K562 (cell line): ENCODE data around the gene SIRT7. TPM values are rescaled to one million over a fixed set of nuclear protein-coding genes. Genes with fewer than 3 reads are reported as not detected.

Source experiments
- ATAC-seq: fragments of 200-7000 bp; cut with Tn5 transposase; 3 replicates; pipeline ENCODE4 v1.9.1; 2020; ENCODE audit warnings: moderate library complexity
- BruUV-seq: library from RNA; stranded (reverse); fragments of 400-500 nt; replicated peaks from 2 replicates; lab custom pipeline; 2021; lab: Mats Ljungman, UMichigan
- CTCF ChIA-PET: fragments of 300-600 bp; formaldehyde crosslinking; extraction: SDS; loops from one replicate; lab custom pipeline; 2021; ENCODE audit warnings: low intra/inter-chr PET ratio; lab: Yijun Ruan, JAX
- POLR2A ChIA-PET: fragments of 300-600, 350-650 bp; sonication (Branson Sonifier 250); formaldehyde crosslinking; extraction: SDS; loops from one replicate; lab custom pipeline; 2021; ENCODE audit warnings: antibody characterized with exemption, inconsistent platforms; lab: Yijun Ruan, JAX
- DNase-seq, 4 experiments: peaks; one replicate each; pipeline versions ENCODE4 v3.0.0 to v3.0.0-alpha.2; 2011 to 2018; ENCODE audit warnings: low spot score in 3 of 4, mixed read lengths in 3 of 4; ENCODE audit errors: extremely low read depth in 1 of 4
- FAIRE-seq: peaks from 2 replicates; lab custom pipeline; 2011; peaks lifted over from hg19 to GRCh38; lab: Jason Lieb, UNC
- H2AFZ ChIP-seq: 2 replicates; pipeline ENCODE4 v1.6.0; 2011; ENCODE audit warnings: low read depth, low read length, control low read depth, inconsistent platforms
- H3K27ac ChIP-seq: fragments of 200-600 bp; 3 replicates; pipeline ENCODE4 v1.8.0; 2011; ENCODE audit warnings: low read depth, mild to moderate bottlenecking, control low read depth, inconsistent platforms, low read length, moderate library complexity, mixed read lengths; ENCODE audit errors: extremely low read depth
- H3K27me3 ChIP-seq, 2 experiments: fragments of 300-600 bp in 1 of 2; 2 replicates in 1 of 2; 3 replicates in 1 of 2; pipeline versions ENCODE4 v1.6.0 to v1.8.0; 2011; ENCODE audit warnings: inconsistent platforms in 2 of 2, low read length in 2 of 2, mild to moderate bottlenecking in 1 of 2, mixed read lengths in 1 of 2, moderate library complexity in 1 of 2; ENCODE audit not compliant: control insufficient read depth in 2 of 2, insufficient read depth in 2 of 2
- H3K36me3 ChIP-seq: fragments of 300-600 bp; 3 replicates; pipeline ENCODE4 v1.8.0; 2011; ENCODE audit warnings: mild to moderate bottlenecking, low read length, inconsistent platforms; ENCODE audit not compliant: control insufficient read depth, insufficient read depth
- H3K4me1 ChIP-seq, 2 experiments: fragments of 200-600 bp in 1 of 2; replicated peaks in 1 of 2; 2 replicates in 1 of 2; 3 replicates in 1 of 2; pipeline versions ENCODE4 v1.5.1 to v1.8.0; 2011; ENCODE audit warnings: inconsistent platforms in 2 of 2, low read length in 2 of 2, mild to moderate bottlenecking in 1 of 2, mixed read lengths in 1 of 2, moderate library complexity in 1 of 2; ENCODE audit not compliant: control insufficient read depth in 2 of 2, insufficient read depth in 2 of 2
- H3K4me2 ChIP-seq: 2 replicates; pipeline ENCODE4 v1.6.1; 2011; ENCODE audit warnings: low read length, control low read depth, inconsistent platforms, mixed read lengths; ENCODE audit not compliant: insufficient read depth
- H3K4me3 ChIP-seq: fragments of 200-600 bp; sonication (generic), shearing (Covaris generic); 2 replicates; pipeline ENCODE4 v1.5.1; 2016; ENCODE audit warnings: control low read depth, inconsistent platforms
- H3K79me2 ChIP-seq: fragments of 200-600 bp; 3 replicates; pipeline ENCODE4 v1.8.0; 2011; ENCODE audit warnings: low read length, inconsistent platforms; ENCODE audit not compliant: control insufficient read depth, insufficient read depth
- H3K9ac ChIP-seq, 2 experiments: 2 replicates each; pipeline versions ENCODE4 v1.6.0 to v1.6.1; 2011; ENCODE audit warnings: low read depth in 2 of 2, low read length in 2 of 2, control low read depth in 1 of 2, inconsistent platforms in 1 of 2, mild to moderate bottlenecking in 1 of 2, mixed read lengths in 1 of 2; ENCODE audit not compliant: insufficient read depth in 1 of 2
- H3K9me1 ChIP-seq: one replicate; pipeline ENCODE4 v1.6.0; 2011; ENCODE audit warnings: inconsistent platforms, mild to moderate bottlenecking, low read length, moderate library complexity; ENCODE audit not compliant: control insufficient read depth, insufficient read depth
- H3K9me3 ChIP-seq: replicated peaks from 2 replicates; pipeline ENCODE4 v1.5.1; 2011; ENCODE audit warnings: low read depth, low read length, inconsistent platforms; ENCODE audit not compliant: control insufficient read depth, insufficient read depth
- H4K20me1 ChIP-seq: replicated peaks from 2 replicates; pipeline ENCODE4 v1.6.1; 2011; ENCODE audit warnings: low read length, inconsistent platforms, mixed read lengths; ENCODE audit not compliant: control insufficient read depth, insufficient read depth
- CC2D1A ChIP-seq: fragments of 450-650 bp; IDR thresholded peaks from 2 replicates; pipeline ENCODE4 v1.6.1; 2017; ENCODE audit warnings: mild to moderate bottlenecking
- CCNT2 ChIP-seq: IDR thresholded peaks from 2 replicates; pipeline ENCODE4 v1.6.1; 2011; ENCODE audit warnings: borderline replicate concordance, low read depth, mild to moderate bottlenecking, moderate library complexity, mixed read lengths, low read length; ENCODE audit not compliant: insufficient read length; ENCODE audit errors: extremely low read depth
- CEBPB ChIP-seq: fragments of 450-650 bp; IDR thresholded peaks from 2 replicates; pipeline ENCODE4 v1.6.1; 2016; ENCODE audit warnings: missing genetic modification characterization, missing compliant biosample characterization
- FOXP1 ChIP-seq: sonication (generic); formaldehyde crosslinking; IDR thresholded peaks from 2 replicates; pipeline ENCODE4 v1.8.0; 2022; ENCODE audit warnings: mild to moderate bottlenecking, missing genetic modification reagents
- GABPB1 ChIP-seq: sonication (generic); formaldehyde crosslinking; IDR thresholded peaks from 2 replicates; pipeline ENCODE4 v1.8.0; 2022; ENCODE audit warnings: mild to moderate bottlenecking, missing genetic modification reagents
- KLF10 ChIP-seq: fragments of 250-450 bp; sonication (Bioruptor Pico); IDR thresholded peaks from 2 replicates; pipeline ENCODE4 v1.6.1; 2021; ENCODE audit warnings: matching md5 sums
- NCOR1 ChIP-seq: fragments of 450-650 bp; IDR thresholded peaks from 2 replicates; pipeline ENCODE4 v1.6.1; 2016; ENCODE audit warnings: mild to moderate bottlenecking, moderate library complexity
- NR2C1 ChIP-seq, 2 experiments: fragments of 450-650 bp; IDR thresholded peaks; 2 replicates each; pipeline ENCODE4 v1.6.1; 2017; ENCODE audit warnings: mild to moderate bottlenecking in 2 of 2, antibody characterized with exemption in 1 of 2, inconsistent platforms in 1 of 2, missing compliant biosample characterization in 1 of 2, missing genetic modification characterization in 1 of 2
- PTBP1 ChIP-seq: fragments of 200-400 bp; formaldehyde crosslinking; IDR thresholded peaks from 2 replicates; pipeline ENCODE4 v1.6.1; 2017; ENCODE audit warnings: low read depth, low read length
- RBM22 ChIP-seq: fragments of 200-400 bp; formaldehyde crosslinking; IDR thresholded peaks from 2 replicates; pipeline ENCODE4 v1.6.1; 2018; ENCODE audit warnings: low read length, low read depth; ENCODE audit not compliant: poor library complexity, severe bottlenecking
- RUNX1 ChIP-seq: sonication (generic); IDR thresholded peaks from 2 replicates; pipeline ENCODE4 v1.6.1; 2016; ENCODE audit warnings: antibody characterized with exemption, low read depth
- SLC30A9 ChIP-seq: fragments of 250-450 bp; sonication (Bioruptor Pico); IDR thresholded peaks from 2 replicates; pipeline ENCODE4 v1.8.0; 2022; ENCODE audit warnings: mild to moderate bottlenecking, moderate library complexity
- ZNF316 ChIP-seq: fragments of 450-650 bp; IDR thresholded peaks from 2 replicates; pipeline ENCODE4 v1.6.1; 2016
- ZNF431 ChIP-seq: sonication (generic); formaldehyde crosslinking; IDR thresholded peaks from 2 replicates; pipeline ENCODE4 v1.8.0; 2022; ENCODE audit warnings: mild to moderate bottlenecking, missing genetic modification reagents
- ZNF583 ChIP-seq: fragments of 250-450 bp; sonication (Bioruptor Pico); IDR thresholded peaks from 2 replicates; pipeline ENCODE4 v1.4.0; 2020
- WGBS: fragments of 100-300 bp; shearing (Covaris generic); methylation state at CpG from one replicate; pipeline ENCODE4 v1.1.6; 2016; ENCODE audit warnings: low coverage, mixed read lengths; ENCODE audit not compliant: insufficient coverage; ENCODE audit errors: missing lambda C conversion rate; 5-methylcytosine and 5-hydroxymethylcytosine counted together
- in situ Hi-C: fragments of 300-500 bp; cut with MboI; formaldehyde crosslinking; loops from 4 replicates; pipeline ENCODE4 v1.15.0; 2018; ENCODE audit warnings: inconsistent platforms, mixed read lengths
- intact Hi-C: fragments of 100-400 bp; cut with micrococcal nuclease; formaldehyde crosslinking; loops from 2 replicates; pipeline ENCODE4 v1.14.2; 2022
- polyA plus RNA-seq, 8 experiments: library from polyadenylated mRNA; depleted of rRNA in 4 of 8; stranded (reverse) in 5 of 8; unstranded in 3 of 8; fragments of >200 nt; fragmentation: Nextera tagmentation in 2 of 8; fragmentation: Illumina TruSeq in 1 of 8; extraction: Ambion mirVana in 2 of 8; extraction: Trizol in 1 of 8; gene quantifications; 2 replicates each; pipeline versions ENCODE4 v1.2.1 to v1.2.3, GENCODE V29; 2011 to 2014; ENCODE audit warnings: inconsistent platforms in 1 of 8, missing spikeins in 1 of 8
- total RNA-seq, 7 experiments: library from RNA; depleted of rRNA in 6 of 7; stranded (reverse); fragments of >200 nt in 6 of 7; fragmentation: Illumina TruSeq in 2 of 7; extraction: Trizol in 2 of 7; gene quantifications; 2 replicates each; pipeline versions ENCODE4 v1.2.1 to v1.2.3, GENCODE V29; 2011 to 2021; ENCODE audit warnings: low replicate concordance in 1 of 7
- TF ChIP-seq, protein P1 (sequence below): sonication (generic); formaldehyde crosslinking; IDR thresholded peaks from 2 replicates; pipeline ENCODE4 v1.8.1; 2023; ENCODE audit warnings: mild to moderate bottlenecking, missing genetic modification reagents
- TF ChIP-seq, protein P2 (sequence below): fragments of 250-450 bp; sonication (Bioruptor Pico); IDR thresholded peaks from 2 replicates; pipeline ENCODE4 v1.5.0; 2022; ENCODE audit warnings: mild to moderate bottlenecking

SIRT7 gene
- total and polyA plus RNA-seq, 9 of the 15 experiments (the other 6 are each of a cell fraction or from before 2014, with no cell fraction given): 1.6 to 54.8 (median 20.3) TPM

DNA sequence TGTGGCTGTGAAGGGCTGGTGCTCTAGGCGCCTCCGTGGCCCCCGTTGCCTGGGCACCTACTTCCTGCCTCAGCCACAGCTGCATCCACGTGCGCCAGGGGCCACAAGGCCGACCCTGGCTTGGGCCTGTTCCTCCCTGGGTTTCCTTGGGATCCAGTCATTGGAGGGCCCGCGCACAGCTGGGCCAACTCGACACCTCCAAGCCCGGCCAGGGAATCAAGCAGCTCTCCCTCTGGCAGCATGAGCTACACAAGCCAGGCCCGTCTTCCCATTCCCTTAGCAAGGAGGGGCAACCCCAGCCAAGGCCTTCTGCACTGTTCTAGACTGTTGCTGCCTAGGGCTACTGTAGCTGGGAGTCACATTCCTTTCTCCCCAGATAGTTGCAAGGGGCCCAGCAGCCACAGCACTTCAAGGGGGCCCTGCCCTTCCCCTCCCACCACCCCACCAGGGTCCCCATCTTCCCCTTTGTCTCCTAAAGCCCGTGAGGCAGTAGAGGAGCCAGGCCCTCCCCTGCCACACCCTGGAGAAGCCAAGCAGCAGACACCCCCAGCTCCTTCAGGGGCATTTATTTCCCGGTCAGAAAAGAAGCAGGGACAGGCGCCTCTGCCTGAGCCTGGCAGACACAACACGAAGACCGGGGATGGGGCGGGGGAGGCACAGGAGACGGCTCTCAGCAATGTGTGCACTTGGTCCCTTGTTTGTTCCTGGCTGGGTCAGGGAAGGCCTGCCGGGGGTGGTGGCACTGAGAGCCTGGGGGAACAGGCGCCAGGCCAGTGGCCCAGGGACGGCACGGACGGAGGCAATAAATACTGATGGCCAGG is 50.6 kb downstream of the SIRT7 start:
- ATAC-seq (peak; percentile 13), DNase-seq (peak in 1 of 4 experiments; percentile 68), FAIRE-seq (peak; percentile 48)
- no peaks in the 10 kb centered on the region for H3K9me1 ChIP-seq
- H3K79me2 ChIP-seq: peaks cover 68% of the 10 kb centered on the region
- peak overlapping the region; percentile 93; the same call in 1 of the 3 replicates for H3K27ac ChIP-seq
- H3K9ac ChIP-seq: peak overlapping the region; percentile 44 to 91; a peak in 3 of 4 replicates
- intact Hi-C loops: no loop called here
- ChIA-PET CTCF (no interaction called here), POLR2A (interaction anchor here (0.7 to 1.9 kb wide), 11 partner anchors 12 to 152 kb away, joined by 3 to 8 read pairs (median 3); no protein-coding TSS in a partner anchor)
- H3K4me1 ChIP-seq: peaks cover 35 to 84% of the 10 kb centered on the region in 2 experiments
- no peaks in the 10 kb centered on the region for H3K27me3 ChIP-seq
- 48% methylated on average over 19 of the region's 23 CpGs for WGBS
- no TSS peak for BruUV-seq
- H2AFZ ChIP-seq: no peak overlapping the region
- H3K4me3 ChIP-seq: no peak overlapping the region
- no peak overlapping the region for H3K4me2 ChIP-seq
- peaks cover 65% of the 10 kb centered on the region for H3K36me3 ChIP-seq
- peaks cover 41% of the 10 kb centered on the region for H4K20me1 ChIP-seq
- no peaks in the 10 kb centered on the region for H3K9me3 ChIP-seq
- in situ Hi-C loops: no loop called here
- no peak; the same call in 1 of the 2 replicates for TF ChIP-seq RUNX1
- peak; percentile 72; the same call in 1 of the 2 replicates for TF ChIP-seq KLF10
- no peak for TF ChIP-seq ZNF316
- TF ChIP-seq NCOR1: peak; percentile 30
- peak; percentile 49; the same call in 1 of the 2 replicates for TF ChIP-seq GABPB1
- no peak for TF ChIP-seq SLC30A9 (CRISPR knock-in tag)
- TF ChIP-seq PTBP1: peak; percentile 90
- TF ChIP-seq CC2D1A: no peak
- TF ChIP-seq ZNF583 (CRISPR knock-in tag): no peak
- TF ChIP-seq FOXP1 (CRISPR knock-in tag): no peak
- no peak for TF ChIP-seq ZNF431 (CRISPR knock-in tag)
- peak; percentile 87 for TF ChIP-seq CCNT2
- no peak for TF ChIP-seq CEBPB (tag)
- TF ChIP-seq, protein P1, sequence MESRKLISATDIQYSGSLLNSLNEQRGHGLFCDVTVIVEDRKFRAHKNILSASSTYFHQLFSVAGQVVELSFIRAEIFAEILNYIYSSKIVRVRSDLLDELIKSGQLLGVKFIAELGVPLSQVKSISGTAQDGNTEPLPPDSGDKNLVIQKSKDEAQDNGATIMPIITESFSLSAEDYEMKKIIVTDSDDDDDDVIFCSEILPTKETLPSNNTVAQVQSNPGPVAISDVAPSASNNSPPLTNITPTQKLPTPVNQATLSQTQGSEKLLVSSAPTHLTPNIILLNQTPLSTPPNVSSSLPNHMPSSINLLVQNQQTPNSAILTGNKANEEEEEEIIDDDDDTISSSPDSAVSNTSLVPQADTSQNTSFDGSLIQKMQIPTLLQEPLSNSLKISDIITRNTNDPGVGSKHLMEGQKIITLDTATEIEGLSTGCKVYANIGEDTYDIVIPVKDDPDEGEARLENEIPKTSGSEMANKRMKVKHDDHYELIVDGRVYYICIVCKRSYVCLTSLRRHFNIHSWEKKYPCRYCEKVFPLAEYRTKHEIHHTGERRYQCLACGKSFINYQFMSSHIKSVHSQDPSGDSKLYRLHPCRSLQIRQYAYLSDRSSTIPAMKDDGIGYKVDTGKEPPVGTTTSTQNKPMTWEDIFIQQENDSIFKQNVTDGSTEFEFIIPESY (CRISPR knock-in tag): peak; percentile 72; the same call in 1 of the 2 replicates
- TF ChIP-seq, protein P2, sequence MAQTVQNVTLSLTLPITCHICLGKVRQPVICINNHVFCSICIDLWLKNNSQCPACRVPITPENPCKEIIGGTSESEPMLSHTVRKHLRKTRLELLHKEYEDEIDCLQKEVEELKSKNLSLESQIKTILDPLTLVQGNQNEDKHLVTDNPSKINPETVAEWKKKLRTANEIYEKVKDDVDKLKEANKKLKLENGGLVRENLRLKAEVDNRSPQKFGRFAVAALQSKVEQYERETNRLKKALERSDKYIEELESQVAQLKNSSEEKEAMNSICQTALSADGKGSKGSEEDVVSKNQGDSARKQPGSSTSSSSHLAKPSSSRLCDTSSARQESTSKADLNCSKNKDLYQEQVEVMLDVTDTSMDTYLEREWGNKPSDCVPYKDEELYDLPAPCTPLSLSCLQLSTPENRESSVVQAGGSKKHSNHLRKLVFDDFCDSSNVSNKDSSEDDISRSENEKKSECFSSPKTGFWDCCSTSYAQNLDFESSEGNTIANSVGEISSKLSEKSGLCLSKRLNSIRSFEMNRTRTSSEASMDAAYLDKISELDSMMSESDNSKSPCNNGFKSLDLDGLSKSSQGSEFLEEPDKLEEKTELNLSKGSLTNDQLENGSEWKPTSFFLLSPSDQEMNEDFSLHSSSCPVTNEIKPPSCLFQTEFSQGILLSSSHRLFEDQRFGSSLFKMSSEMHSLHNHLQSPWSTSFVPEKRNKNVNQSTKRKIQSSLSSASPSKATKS: peak; percentile 43; the same call in 1 of the 2 replicates
- no peak for TF ChIP-seq NR2C1 (IDR thresholded peaks at IDR 0.05)
- TF ChIP-seq NR2C1 (tag; IDR thresholded peaks at IDR 0.05): no peak
- peak; percentile 96 for TF ChIP-seq RBM22
